ENCODE results near the gene C4orf50.

The C4orf50 gene

GRCh38 chr4:6043188-6043587 is 25.0 kb upstream of the C4orf50 start:
- DNase-seq: no peak

GRCh38 chr4:6042293-6043063 is 24.2 kb upstream of the C4orf50 start:
- no peak for DNase-seq

- no peak for DNase-seq
Observed at GRCh38 chr4:6041800-6042199, 23.6 kb upstream of the C4orf50 start.

- DNase-seq: no peak
Observed at GRCh38 chr4:6038711-6039110, 20.5 kb upstream of the C4orf50 start.

GRCh38 chr4:6035786-6036185 is 17.6 kb upstream of the C4orf50 start:
- DNase-seq: no peak

GRCh38 chr4:6033381-6033780 is 15.2 kb upstream of the C4orf50 start:
- no peak for DNase-seq

- no peak for DNase-seq
Observed at GRCh38 chr4:6032249-6033244, 14.3 kb upstream of the C4orf50 start.

- DNase-seq: no peak
Observed at GRCh38 chr4:6031846-6032245, 13.6 kb upstream of the C4orf50 start.

GRCh38 chr4:6030679-6031078 is 12.4 kb upstream of the C4orf50 start:
- no peak for DNase-seq

GRCh38 chr4:6029254-6029653 is 11.0 kb upstream of the C4orf50 start:
- DNase-seq: no peak

GRCh38 chr4:6028168-6028567 is 9.9 kb upstream of the C4orf50 start:
- no peak for DNase-seq

GRCh38 chr4:6027392-6027791 is 9.2 kb upstream of the C4orf50 start:
- no peak for DNase-seq

GRCh38 chr4:6024313-6024960 is 6.2 kb upstream of the C4orf50 start:
- no peak for DNase-seq

- no peak for DNase-seq
Observed at GRCh38 chr4:6023731-6024130, 5.5 kb upstream of the C4orf50 start.

GRCh38 chr4:6022607-6023288 is 4.5 kb upstream of the C4orf50 start:
- DNase-seq: no peak

- DNase-seq: no peak
Observed at GRCh38 chr4:6021831-6022606, 3.8 kb upstream of the C4orf50 start.

GRCh38 chr4:6020613-6021012 is 2.4 kb upstream of the C4orf50 start:
- DNase-seq: no peak

- no peak for DNase-seq
Observed at GRCh38 chr4:6019316-6020263, 1.4 kb upstream of the C4orf50 start.

GRCh38 chr4:6017800-6018199 is 431 bp downstream of the C4orf50 start:
- DNase-seq: no peak

- no peak for DNase-seq
Observed at GRCh38 chr4:6017030-6017429, 1.2 kb downstream of the C4orf50 start.

GRCh38 chr4:6013564-6013963 is 4.7 kb downstream of the C4orf50 start:
- DNase-seq: no peak

Measured in NK-92 treated with Interleukin-12 subunit alpha and Interleukin-12 subunit beta, amount 100 ng/mL, for 24 hours (cell line).